Measurements from ENCODE around the gene OR52J3.

The OR52J3 gene

DNA sequence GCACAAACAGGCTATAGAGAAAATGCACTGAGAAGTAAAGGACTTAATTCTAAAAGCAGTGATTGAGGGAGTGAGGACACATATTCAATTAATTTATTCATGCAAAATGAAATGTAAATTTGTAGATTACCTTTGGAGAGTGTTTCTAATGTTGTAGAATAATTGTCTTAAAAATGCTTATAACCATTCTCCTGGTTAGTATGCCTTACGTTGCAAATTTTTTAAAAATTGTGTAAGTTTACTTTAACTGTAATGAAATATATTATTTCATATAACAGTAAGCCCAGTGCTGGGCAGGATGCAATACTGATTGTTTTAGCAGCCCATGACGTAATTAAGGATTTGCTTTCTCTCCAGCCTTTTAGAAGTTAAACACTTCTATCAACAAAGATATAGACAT, 49.7 kb downstream of the OR52J3 start:
- no peak for DNase-seq (ENCODE audit: low spot score)
